Epithelial cell of esophagus (primary cell): ENCODE measurements around the gene FLII.

Source experiments
- DNase-seq: peaks from one replicate; pipeline ENCODE4 v3.0.0; 2010; ENCODE audit warnings: low read depth
- H3K4me3 ChIP-seq: 2 replicates; pipeline ENCODE4 v1.5.1; 2011; ENCODE audit warnings: mild to moderate bottlenecking, low read length, control low read depth
- TF ChIP-seq, protein P1 (sequence below): IDR thresholded peaks from 2 replicates; pipeline ENCODE4 v1.5.1; 2011; ENCODE audit warnings: low read depth, mild to moderate bottlenecking, low read length, control low read depth, inconsistent platforms; ENCODE audit not compliant: insufficient read depth; ENCODE audit errors: missing control alignments

Gene FLII

GRCh38 chr17:18254888-18255649 lies 3.5 kb downstream of the FLII start:
- TF ChIP-seq, protein P1, sequence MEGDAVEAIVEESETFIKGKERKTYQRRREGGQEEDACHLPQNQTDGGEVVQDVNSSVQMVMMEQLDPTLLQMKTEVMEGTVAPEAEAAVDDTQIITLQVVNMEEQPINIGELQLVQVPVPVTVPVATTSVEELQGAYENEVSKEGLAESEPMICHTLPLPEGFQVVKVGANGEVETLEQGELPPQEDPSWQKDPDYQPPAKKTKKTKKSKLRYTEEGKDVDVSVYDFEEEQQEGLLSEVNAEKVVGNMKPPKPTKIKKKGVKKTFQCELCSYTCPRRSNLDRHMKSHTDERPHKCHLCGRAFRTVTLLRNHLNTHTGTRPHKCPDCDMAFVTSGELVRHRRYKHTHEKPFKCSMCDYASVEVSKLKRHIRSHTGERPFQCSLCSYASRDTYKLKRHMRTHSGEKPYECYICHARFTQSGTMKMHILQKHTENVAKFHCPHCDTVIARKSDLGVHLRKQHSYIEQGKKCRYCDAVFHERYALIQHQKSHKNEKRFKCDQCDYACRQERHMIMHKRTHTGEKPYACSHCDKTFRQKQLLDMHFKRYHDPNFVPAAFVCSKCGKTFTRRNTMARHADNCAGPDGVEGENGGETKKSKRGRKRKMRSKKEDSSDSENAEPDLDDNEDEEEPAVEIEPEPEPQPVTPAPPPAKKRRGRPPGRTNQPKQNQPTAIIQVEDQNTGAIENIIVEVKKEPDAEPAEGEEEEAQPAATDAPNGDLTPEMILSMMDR = no peak
- DNase-seq = no peak
- no peak overlapping the region for H3K4me3 ChIP-seq

DNA sequence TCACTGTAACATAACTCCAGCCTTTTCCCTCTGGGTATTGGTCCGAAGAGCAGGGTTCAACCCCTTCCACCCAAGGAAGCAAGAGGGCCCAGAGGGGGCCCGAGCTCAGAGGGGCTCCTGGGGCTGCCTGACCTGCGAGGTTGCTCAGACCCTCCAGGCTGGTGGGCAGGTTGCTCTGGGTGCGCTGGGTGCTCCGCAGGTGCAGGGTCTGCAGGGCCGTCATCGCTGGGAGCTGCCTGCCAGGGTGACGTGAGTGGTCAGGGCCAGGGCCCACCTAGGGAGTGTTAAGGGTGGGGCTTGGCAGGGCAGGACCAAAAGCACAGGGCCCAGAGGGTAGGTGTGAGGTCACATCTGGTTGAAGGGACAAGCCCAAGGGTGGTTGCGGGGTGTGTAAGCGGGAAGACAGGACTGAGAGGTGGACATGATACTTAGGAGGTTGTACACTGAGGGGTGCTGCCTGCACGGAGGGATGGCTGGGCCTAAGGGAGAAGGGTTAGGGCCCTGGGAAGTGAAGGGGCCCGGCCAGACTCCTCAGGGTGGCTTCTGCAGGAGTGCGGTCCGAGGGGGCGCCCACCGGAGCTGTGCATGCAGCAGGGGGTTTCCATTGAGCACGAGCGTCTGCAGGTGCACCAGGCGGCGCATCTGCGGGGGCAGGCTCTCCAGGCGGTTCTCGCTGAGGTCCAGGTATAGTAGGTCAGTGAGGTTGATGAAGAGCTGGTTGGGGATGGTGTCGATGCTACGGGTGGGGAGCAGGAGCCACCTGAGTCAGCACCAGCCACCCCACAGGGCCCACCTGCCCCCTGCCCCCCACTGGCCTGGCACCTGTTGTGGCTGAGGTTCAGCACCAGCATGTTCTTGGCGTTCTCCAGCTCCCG lies 4.4 kb downstream of the FLII start:
- TF ChIP-seq, protein P1 = no peak
- no peak overlapping the region for H3K4me3 ChIP-seq
- no peak for DNase-seq

DNA sequence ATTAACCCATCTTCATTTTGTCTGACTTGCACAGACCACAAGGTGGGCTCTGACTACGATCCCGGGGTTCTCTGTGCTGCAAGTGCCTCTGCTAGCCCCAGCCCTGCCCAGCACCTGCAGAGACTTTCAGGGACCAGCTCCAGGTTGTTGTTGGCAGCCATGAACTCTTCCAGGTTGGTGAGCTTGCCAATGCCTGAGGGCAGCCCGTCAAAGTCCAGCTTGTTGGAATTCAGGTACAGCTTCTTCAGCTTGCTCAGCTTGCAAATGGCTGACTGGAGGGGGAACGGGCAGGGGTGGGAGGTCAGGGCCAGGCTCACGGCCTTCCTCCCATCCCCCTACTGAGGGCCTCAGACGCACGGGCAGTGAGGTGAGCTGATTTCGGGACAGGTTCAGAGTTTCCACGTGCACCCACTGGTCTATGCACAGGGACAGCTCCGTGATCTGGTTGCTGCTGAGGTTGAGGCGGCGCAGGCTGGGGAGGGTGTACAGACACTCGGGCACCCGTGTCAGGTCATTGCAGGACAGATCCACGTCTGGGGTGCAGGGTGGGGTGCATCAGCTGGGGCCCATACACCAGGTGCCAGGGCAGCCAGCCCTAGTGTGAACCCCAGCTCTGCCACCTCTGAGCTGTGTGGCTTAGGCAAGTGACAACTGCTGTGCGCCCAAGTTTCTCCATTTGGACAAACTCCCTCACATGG lies 5.2 kb downstream of the FLII start:
- no peak for DNase-seq
- TF ChIP-seq, protein P1 = no peak

GRCh38 chr17:18252160-18252559 lies 6.4 kb downstream of the FLII start:
- H3K4me3 ChIP-seq = no peak overlapping the region
- TF ChIP-seq, protein P1 = no peak

More for the DNA sequence above, 5.2 kb downstream of the FLII start:
- no peak overlapping the region for H3K4me3 ChIP-seq

DNA sequence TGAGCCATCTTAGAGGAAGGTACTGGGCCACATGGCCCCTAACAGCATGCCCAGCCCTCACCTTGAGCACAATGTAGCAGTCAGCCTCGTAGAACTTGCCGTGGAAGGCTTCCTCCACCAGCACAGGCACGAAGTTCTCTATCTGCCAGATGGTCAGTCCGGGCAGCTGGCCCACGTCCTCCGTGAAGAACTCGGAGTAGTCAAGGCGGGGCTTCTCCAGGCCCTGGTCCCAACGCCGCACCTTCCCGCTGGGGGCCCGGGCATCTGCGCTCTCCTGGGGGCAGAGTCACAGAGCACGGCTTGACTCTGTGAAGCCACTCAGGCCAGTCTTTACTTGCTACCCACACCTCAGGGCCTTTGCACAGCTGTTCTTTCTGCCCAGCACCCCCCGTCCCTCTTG lies 7.3 kb downstream of the FLII start:
- TF ChIP-seq, protein P1 = no peak
- no peak overlapping the region for H3K4me3 ChIP-seq
- no peak for DNase-seq

More at GRCh38 chr17:18252160-18252559, 6.4 kb downstream of the FLII start:
- no peak for DNase-seq

- TF ChIP-seq, protein P1 = no peak
- DNase-seq = no peak
- H3K4me3 ChIP-seq = no peak overlapping the region
These were observed 7.8 kb downstream of the FLII start for GRCh38 chr17:18250708-18251107.
